ENCODE measurements around the gene FHOD1.

DNA sequence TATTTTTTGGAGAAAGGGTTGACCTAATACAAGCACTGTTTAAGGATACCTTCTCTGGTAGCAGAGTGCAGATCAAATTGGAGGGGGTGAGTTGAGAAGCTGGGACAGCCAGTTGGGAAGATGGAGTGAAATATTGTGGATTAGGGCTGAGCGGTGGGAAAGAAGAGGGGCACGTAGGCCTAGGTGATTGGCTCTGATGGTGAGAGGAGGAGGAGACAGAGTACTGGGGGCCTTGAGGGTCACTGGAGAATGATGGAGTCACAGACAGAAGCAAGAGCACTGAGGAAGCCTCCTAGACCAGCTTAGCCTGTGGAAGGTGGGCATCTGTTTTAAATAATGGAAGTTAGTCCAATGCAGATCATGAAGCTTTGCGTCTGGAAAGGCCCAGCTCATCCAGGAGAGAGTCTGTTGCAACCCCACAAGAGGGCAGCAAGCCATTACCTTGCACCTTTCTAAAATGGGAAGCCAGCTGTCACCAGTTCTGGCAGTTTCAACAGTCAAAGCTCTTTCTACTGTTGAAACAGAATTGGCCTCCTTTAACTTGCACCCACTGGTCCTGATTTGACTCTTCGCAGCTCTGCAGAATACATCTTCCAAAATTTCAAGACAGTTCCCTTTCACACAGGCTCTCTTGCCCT is 13.3 kb upstream of the FHOD1 start:
- peak; percentile 32; the same call in 1 of the 2 replicates for TF ChIP-seq CTCF (conservative IDR thresholded peaks at IDR 0.05; ENCODE audit: low read depth, low read length)
- TF ChIP-seq EZH2 (IDR thresholded peaks at IDR 0.05; ENCODE audit: borderline replicate concordance, low read depth, low read length, poor library complexity, severe bottlenecking), result no peak
